Activated CD4-positive, CD25-positive, alpha-beta regulatory T cell treated with anti-CD3 and anti-CD28 coated beads, Interleukin-2, amount 50 U/mL, for 24 hours (primary cell): Measurements from ENCODE around the gene HSD17B1.
"Not testable (repeated sequence)": the region's sequence is repeated elsewhere in the genome, so short reads cannot be mapped to it uniquely, and the experiment has no call there.

ENCODE experiments used
- ATAC-seq, 2 donors: fragments of 150-1000 bp; cut with Tn5 transposase; one replicate each; pipeline ENCODE4 v1.10.0; 2021; ENCODE audit warnings: mild to moderate bottlenecking in 1 of 2, moderate library complexity in 1 of 2

HSD17B1 gene

DNA sequence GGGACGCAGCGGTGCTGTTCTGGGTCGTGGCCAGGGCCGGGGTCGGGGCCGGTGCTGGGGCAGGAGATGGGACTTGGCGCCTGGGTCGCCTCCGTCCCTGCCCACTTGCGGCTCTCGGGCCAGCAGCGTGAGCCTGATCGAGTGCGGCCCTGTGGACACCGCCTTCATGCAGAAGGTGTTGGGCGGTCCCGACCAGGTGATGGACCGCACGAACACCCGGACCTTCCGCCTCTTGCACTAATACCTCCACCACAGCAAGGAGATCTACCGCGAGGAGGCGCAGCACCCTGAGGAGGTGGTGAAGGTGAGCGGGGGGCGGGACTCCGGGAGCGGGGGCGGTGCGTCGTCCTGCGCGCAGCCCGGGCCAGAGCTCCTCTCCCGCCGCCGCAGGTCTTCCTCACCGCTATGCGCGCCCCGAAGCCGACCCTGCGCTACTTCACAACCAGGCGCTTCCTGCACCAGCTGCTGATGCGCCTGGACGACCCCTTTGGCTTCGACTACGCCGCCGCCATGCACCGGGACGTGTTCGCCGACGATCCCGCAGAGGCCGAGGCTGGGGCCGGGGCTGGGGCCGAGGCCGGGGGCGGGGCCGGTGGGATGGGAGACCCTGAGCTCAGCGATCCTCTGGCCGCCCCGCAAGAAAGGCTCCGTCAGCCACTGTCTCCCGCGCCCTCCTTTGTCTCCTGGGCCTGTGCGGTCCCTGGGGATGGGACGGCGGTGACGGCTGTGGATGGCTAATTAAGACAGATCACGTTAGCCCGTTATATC, 4.5 kb upstream of the HSD17B1 start:
- ATAC-seq: peak; percentile 81 to 91

DNA sequence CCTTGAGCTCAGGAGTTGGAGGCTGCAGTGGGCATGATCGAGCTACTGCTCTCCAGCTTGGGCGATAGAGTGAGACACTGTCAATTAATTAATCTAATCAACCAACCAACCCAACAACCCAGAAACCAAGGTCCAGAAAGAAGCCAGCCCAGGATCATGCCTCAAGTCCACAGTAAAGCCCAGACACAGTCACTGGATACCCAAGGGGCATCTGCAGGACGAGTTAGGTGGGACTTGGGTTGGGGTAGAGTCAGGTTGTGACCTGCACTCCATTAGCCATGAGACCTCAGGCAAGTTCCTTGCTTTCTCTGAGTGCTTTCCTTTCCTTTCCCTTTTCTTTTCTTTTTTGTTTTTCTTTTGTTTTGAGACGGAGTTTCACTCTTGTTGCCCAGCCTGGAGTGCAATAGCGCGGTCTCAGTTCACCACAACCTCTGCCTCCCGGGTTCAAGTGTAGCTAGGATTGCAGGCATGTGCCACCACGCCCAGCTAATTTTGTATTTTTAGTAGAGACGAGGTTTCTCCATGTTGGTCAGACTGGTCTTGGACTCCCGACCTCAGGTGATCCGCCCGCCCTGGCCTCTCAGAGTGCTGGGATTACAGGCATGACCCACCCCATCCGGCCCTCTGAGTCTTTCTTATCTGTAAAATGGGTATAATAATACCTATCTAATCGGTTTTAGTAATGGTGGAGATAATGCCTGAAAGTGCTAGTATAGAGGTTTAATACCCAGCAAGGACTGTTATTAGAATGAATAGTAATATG, 3.5 kb upstream of the HSD17B1 start:
- ATAC-seq: no peak

DNA sequence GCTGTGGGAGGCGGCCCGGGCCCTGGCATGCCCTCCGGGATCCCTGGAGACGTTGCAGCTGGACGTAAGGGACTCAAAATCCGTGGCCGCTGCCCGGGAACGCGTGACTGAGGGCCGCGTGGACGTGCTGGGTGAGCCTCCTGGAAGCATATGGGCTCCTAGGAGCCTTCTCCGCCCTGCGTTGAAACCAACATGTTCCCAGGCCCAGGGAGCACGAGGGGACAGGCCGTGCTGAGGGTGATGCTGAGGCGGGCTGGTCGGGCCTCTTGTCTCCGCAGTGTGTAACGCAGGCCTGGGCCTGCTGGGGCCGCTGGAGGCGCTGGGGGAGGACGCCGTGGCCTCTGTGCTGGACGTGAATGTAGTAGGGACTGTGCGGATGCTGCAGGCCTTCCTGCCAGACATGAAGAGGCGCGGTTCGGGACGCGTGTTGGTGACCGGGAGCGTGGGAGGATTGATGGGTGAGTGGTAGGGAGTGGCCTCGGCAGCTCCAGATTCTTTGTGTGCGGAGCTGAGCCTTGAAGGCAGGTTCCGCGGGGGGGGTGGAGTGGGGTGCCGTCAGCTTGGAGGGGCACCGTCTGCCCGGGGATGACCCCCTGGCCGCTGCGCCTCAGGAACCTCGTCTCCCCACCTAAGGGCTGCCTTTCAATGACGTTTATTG, 567 bp downstream of the HSD17B1 start:
- ATAC-seq: no peak

DNA sequence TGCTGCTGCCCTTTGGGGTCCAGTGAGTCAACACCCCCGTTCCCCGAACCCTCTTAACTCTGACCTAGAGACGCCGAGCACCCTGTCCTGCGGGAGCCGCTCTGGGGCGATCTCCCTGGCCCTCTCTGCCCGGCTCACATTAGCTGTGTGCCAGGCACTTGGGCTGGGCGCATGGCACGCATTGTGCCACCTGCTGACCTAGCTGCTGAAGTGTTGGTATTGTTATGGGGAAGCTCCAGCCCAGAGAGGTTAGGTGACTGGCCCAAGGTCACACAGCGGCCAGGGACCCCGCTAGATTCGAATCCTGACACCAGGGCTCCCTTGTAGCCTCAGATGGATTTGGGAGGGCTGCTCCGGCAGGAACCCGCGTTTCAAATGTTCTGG, 1.1 kb downstream of the HSD17B1 start:
- ATAC-seq: peak; percentile 29 to 36

DNA sequence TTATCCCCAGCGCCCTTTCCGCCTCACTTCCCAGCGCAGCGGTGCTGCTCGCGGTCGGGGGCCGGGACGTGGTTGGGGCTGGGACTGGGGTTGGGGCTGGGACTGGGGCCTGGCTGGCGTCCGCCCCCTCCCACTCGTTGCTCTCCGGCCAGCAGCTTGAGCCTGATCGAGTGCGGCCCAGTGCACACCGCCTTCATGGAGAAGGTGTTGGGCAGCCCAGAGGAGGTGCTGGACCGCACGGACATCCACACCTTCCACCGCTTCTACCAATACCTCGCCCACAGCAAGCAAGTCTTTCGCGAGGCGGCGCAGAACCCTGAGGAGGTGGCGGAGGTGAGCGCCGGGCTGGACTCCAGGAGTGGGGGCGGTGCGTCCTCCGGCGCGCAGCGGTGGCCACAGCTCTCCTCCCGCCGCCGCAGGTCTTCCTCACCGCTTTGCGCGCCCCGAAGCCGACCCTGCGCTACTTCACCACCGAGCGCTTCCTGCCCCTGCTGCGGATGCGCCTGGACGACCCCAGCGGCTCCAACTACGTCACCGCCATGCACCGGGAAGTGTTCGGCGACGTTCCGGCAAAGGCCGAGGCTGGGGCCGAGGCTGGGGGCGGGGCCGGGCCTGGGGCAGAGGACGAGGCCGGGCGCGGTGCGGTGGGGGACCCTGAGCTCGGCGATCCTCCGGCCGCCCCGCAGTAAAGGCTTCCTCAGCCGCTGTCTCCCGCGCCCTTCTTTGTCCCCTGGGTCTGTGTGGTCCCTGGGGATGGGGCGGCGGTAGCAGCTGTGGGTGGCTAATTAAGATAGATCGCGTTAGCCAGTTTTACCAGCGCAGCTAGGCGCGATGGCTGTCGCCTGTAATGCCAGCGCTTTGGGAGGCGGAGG, 1.8 kb downstream of the HSD17B1 start:
- ATAC-seq: peak; percentile 84

DNA sequence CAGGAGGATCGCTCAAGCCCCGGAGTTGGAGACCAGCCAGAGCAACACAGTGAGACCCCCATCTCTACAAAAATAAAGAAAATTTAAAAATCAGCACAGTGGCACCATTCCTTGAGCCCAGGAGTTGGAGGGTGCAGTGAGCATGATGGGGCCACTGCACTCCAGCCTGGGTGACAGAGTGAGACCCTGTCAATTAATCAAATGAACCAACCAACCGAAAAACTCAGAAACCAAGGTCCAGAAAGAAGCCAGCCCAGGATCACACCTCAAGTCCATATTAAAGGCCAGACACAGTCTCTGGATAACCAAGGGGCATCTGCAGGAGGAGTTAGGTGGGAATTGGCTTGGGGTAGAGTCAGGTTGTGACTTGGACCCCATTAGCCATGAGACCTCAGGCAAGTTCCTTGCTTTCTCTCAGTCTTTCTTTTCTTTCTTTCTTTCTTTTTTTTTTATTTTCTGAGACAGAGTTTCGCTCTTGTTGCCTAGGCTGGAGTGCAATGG, 2.4 kb downstream of the HSD17B1 start:
- ATAC-seq: no peak

DNA sequence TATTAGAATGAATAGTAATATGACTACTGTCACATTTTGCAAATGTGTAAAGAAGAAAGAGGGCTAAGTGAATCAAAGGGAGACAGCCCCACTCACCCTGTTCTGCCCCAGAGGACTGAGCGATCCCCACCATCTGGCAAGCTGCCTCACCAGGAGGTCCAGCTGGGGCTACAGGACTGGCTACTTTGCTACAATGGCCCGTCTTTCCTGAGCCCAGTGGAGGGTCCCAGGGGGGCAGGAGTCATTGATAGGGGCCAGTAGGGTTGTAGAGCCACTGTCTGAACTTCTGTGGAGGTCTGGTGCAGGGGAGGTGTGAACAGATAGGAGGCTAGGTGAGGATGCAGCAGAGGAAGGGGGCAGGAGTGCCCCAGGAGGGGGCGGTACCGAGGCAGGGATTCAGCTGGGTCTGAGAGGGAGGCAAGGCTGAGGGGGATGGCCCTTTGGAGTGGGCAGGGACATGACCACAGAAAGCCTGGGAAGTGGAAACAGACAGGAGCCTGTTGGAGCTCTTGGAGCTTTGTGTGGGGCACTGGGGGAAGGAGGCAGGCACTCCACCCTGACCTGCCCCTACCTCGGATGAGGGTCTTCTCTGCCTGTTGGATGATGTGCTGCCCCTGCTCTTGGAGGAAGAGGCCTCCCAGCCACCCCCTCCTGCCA, 3.4 kb downstream of the HSD17B1 start:
- not testable (repeated sequence) for ATAC-seq

DNA sequence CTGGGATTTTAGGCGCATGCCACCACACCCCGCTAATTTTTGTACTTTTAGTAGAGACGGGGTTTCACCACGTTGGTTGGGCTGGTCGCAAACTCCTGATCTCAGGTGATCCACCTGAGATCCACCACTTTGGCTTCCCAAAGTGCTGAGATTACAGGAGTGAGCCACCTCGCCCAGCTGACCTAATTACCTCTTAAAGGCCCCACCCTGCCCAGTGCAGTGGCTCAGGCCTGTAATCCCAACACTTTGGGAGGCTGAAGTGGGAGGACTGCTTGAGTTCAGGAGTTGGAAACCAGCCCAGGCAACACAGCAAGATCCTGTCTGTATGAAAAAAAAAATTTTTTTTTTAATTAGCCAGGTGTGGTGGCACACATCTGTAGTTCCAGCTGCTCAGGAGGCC, 6.4 kb downstream of the HSD17B1 start:
- ATAC-seq: no peak

DNA sequence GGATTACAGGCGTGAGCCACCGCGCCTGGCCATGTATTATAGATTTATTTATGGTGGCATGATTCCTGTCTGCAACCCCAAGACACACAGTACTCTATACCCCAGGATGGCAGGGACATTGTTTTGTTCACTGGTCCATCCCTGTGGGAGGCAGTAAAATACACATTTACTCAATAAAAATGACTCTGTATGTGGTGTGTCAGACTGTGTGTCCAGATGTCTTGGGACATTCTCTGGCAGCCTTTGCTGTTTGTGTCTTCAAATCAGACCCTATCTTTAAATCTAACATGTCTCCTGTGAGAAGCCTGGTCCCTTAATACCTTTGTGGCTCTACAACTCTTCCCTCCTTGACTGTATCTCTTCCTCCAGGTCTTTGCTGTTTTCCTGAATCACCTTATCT, 7.5 kb downstream of the HSD17B1 start:
- ATAC-seq: no peak

DNA sequence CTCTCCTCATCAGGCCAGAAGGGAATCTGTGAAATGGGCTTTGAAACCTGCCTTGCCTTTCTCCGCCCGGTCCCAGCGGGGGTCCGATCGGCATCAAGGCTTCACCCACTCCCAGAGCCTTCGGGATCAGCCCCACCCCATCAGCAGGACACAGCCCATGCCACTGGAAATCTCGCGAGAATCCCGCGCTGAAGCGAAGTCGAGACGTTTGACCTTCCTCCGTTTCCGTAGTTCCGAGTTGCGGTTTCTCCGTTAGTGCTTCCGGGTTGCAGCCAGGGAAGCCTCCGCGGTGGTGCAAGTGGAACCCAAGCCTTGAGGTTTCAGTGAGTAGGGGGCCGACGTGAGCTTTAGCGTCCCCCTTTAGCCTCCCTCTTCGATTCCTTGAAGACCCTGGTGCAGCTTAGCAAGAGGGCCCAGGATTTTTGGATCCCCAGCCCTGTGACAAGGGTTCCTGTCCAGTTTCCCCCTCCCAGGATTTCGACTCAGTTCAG, 9.2 kb downstream of the HSD17B1 start, which contains the start of gene COASY:
COASY (plus strand) TSS at position 252 of the 491 bp plus-strand sequence. CDS start 475 bp downstream, outside the sequence.
- ATAC-seq: peak; percentile 74 to 76

DNA sequence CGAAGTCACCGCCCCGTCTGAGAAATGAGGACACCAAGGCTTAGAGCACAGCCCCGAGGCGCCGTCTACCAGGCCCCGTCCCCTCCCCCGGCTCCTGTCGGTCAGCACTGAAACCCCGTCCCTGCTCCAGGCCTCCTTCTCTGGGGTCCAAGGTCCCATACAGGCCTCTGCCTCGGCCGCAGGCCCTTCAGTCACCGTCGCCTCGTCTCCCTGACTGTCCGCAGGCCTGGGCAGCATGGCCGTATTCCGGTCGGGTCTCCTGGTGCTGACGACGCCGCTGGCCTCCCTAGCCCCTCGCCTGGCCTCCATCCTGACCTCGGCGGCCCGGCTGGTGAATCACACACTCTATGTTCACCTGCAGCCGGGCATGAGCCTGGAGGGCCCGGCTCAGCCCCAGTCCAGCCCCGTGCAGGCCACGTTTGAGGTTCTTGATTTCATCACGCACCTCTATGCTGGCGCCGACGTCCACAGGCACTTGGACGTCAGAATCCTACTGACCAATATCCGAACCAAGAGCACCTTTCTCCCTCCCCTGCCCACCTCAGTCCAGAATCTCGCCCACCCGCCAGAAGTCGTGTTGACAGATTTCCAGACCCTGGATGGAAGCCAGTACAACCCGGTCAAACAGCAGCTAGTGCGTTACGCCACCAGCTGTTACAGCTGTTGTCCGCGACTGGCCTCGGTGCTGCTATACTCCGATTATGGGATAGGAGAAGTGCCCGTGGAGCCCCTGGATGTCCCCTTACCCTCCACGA, 9.8 kb downstream of the HSD17B1 start:
- no peak for ATAC-seq

DNA sequence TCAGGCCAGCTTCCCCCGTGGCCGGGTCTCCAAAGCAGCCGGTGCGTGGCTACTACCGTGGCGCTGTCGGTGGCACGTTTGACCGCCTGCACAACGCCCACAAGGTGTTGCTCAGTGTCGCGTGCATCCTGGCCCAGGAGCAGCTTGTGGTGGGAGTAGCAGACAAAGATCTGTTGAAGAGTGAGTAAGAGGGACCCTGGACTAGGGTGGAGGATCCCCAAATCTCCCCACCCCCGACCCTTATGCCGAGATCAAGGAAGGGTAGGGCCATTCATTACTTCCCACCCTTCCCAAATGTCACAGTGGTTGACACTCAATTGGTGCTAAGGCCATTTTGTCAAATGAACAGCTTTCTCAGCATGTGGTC, 10.4 kb downstream of the HSD17B1 start:
- ATAC-seq: no peak

DNA sequence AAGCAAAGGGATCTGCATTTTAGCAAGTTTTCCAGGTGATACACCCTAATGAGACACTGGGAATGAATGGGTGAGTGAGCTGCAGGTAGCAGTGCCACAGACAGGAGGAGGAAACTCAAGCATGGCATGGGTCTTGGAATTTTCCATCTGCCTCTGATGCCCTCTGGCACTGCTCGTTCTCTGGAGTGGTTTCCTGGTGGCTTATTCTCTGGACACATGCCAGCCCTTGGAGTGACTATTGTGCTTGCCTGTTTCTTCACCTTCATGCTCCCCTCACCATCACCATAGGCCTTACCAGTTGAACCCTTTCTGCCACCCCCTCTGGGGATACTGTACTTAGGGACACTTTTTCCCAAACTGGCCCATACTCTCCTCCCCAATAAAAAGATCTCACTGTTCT, 10.8 kb downstream of the HSD17B1 start:
- ATAC-seq: no peak

DNA sequence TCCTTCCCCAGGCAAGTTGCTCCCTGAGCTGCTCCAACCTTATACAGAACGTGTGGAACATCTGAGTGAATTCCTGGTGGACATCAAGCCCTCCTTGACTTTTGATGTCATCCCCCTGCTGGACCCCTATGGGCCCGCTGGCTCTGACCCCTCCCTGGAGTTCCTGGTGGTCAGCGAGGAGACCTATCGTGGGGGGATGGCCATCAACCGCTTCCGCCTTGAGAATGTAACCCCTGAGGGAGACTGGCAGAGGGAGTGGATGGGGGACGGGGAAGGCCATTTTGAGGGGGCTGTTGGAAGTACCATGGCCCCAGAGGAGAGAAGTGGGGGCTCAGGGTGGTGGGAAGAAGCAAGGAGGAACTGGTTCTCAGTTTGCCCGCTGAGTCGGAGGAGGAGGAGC, 11.2 kb downstream of the HSD17B1 start:
- ATAC-seq: no peak

DNA sequence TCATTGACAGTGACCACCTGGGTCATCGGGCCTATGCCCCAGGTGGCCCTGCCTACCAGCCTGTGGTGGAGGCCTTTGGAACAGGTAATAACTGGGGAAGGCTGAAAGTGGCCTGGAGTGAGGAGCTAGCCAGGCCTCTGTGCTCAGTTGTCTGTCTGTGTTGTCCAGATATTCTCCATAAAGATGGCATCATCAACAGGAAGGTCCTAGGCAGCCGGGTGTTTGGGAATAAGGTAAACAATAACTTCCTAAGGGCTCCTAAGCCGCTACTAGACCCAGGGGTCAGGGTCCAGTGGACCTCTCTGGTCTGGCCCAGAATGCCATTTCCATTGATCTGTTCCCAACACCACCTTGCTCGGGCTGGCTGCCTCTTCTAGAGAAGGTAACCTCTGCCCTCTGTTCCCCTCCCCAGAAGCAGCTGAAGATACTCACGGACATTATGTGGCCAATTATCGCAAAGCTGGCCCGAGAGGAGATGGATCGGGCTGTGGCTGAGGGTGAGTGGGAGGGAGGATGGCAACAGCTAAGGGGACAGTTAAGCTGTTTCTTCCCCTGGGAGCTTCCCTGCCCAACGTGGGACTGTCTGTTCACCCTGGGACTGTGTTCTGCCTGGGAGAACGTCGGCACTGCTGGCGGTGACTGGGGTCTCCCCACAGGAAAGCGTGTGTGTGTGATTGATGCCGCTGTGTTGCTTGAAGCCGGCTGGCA, 12.2 kb downstream of the HSD17B1 start:
- no peak for ATAC-seq

DNA sequence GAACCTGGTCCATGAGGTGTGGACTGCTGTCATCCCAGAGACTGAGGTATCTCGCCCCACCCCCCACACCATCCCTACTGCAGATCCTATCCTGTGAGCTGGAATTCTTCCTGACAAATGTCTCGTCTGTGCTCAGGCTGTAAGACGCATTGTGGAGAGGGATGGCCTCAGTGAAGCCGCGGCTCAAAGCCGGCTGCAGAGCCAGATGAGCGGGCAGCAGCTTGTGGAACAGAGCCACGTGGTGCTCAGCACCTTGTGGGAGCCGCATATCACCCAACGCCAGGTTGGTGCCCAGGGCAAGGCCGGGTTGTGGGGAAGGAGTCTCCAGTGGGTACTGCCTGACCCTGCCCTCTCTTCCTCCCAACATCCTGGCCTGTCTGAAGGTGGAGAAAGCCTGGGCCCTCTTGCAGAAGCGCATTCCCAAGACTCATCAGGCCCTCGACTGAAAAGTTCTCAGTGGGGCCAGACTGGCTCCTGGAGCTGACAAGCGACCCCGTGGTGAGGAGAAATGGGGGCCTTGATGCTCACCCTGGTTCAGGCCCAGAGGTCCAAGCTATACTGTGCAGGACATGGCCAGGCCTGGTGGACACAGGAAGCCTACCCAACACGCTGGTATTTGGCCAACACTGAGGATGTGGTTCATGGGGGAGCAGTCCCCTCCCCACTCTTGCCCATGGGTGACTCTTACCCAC, 12.9 kb downstream of the HSD17B1 start:
- no peak for ATAC-seq

DNA sequence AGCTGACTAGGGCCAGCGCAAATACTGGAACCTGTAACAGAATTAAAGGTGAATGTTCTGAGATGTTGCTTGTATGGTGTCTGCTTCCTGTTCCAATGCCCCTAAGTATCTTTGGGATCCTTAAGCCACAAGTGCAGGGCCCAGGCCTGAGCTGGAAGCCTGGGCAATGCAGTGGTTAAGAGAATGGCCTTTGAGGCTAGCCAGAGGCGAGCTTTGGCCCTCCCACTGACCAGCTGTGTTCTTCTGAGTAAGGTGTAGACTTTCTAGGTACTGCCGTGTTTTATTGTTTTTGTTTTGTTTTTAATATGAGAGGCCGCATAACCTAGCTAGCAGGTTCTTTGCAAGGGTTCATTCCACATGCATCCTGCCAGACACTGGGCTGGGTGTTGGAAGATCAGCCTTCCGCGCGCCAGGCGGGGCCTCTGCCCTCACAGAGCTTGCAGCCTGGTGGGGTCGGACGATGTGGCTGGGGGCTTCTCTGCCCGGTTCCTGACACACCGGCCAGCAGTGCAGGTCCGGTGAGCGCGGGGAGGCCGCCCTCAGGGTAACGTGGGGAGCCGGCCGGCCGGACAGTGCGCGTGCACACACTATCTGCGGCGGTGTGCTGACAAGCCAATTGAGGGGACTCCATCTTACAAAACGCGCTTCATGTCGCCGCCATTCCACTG, 13.6 kb downstream of the HSD17B1 start:
- ATAC-seq: no peak

DNA sequence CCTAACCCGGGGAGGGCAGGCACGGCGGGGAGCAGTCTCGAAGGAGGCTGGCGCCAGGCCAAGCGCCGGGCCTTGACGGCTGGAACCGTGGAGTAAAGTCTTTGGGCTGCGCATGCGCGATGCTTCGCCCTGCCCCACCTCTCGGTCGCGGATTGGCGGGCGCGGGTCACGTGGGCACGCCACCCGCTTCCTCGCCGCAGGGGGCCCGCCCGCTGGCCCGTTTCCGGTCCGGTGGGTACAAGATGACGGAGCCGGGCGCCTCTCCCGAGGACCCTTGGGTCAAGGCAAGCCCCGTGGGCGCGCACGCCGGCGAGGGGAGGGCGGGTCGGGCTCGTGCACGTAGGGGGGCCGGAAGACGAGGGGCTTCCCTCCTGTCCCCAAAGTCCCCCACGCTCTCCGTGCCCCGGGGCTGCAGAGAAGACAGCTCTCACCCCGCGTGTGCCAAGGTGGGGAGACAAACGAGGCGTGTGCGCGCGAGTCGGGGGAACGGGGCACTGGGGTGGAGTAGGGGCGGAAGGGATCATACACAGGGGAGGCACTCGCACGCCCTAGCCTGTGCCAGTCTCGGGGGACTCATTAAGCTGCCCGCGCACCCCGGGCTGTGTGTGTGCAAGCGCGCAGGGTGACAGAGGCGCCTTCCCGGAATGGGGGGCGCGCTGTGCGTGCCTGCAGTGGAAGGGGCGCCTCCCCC, 14.3 kb downstream of the HSD17B1 start, which contains the start of gene MLX:
MLX (plus strand) TSS at position 218 of the 691 bp plus-strand sequence; CDS start at position 243, 25 bp downstream.
- ATAC-seq: peak; percentile 71 to 77
